IMR-90 (cell line): ENCODE results near the gene HTR3A. TPM values are rescaled to one million over a fixed set of nuclear protein-coding genes. Genes with fewer than 3 reads are reported as not detected.

Experiments used
- ATAC-seq: fragments of 200-7000 bp; cut with Tn5 transposase; 2 replicates; pipeline ENCODE4 v1.9.1; 2020; ENCODE audit warnings: low read depth, mild to moderate bottlenecking, moderate library complexity
- BruUV-seq: library from RNA; stranded (reverse); fragments of 400-500 nt; replicated peaks from 2 replicates; lab custom pipeline; 2021; lab: Mats Ljungman, UMichigan
- CTCF ChIA-PET: fragments of 300-600 bp; formaldehyde crosslinking; extraction: SDS; loops from one replicate; lab custom pipeline; 2021; ENCODE audit warnings: antibody characterized with exemption; lab: Yijun Ruan, JAX
- POLR2A ChIA-PET: fragments of 300-600 bp; sonication (Branson Sonifier 250); formaldehyde crosslinking; loops from one replicate; lab custom pipeline; 2022; ENCODE audit warnings: antibody characterized with exemption; ENCODE audit not compliant: unreplicated experiment; lab: Charles Lee
- DNase-seq: peaks from one replicate; pipeline ENCODE4 v3.0.0; 2013
- H2AFZ ChIP-seq: replicated peaks from 2 replicates; pipeline ENCODE3; 2013; ENCODE audit warnings: low read length, mild to moderate bottlenecking; ENCODE audit not compliant: poor library complexity
- H2AK5ac ChIP-seq: 2 replicates; pipeline ENCODE4 v1.6.1; 2013; ENCODE audit warnings: low read depth, low read length, inconsistent platforms
- H2AK9ac ChIP-seq: replicated peaks from 2 replicates; pipeline ENCODE3; 2013; ENCODE audit warnings: mild to moderate bottlenecking, low read depth, low read length, moderate library complexity; ENCODE audit not compliant: poor library complexity
- H2BK120ac ChIP-seq: 2 replicates; pipeline ENCODE4 v1.6.1; 2013; ENCODE audit warnings: low read depth, low read length, inconsistent platforms
- H2BK15ac ChIP-seq: 3 replicates; pipeline ENCODE4 v1.6.1; 2013; ENCODE audit warnings: low read depth, low read length, inconsistent platforms
- H2BK20ac ChIP-seq: 2 replicates; pipeline ENCODE4 v1.6.1; 2013; ENCODE audit warnings: low read depth, mild to moderate bottlenecking, inconsistent platforms, low read length, moderate library complexity
- H2BK5ac ChIP-seq: 2 replicates; pipeline ENCODE4 v1.6.1; 2013; ENCODE audit warnings: mild to moderate bottlenecking, low read depth, low read length, inconsistent platforms; ENCODE audit not compliant: poor library complexity, severe bottlenecking
- H3K14ac ChIP-seq: replicated peaks from 2 replicates; pipeline ENCODE4 v1.6.1; 2013; ENCODE audit warnings: low read depth, low read length, inconsistent platforms
- H3K18ac ChIP-seq: 2 replicates; pipeline ENCODE4 v1.6.1; 2013; ENCODE audit warnings: low read depth, low read length, control low read depth
- H3K23ac ChIP-seq: 2 replicates; pipeline ENCODE4 v1.6.1; 2013; ENCODE audit warnings: low read depth, low read length, inconsistent platforms
- H3K27ac ChIP-seq: 2 replicates; pipeline ENCODE4 v1.5.1; 2013; ENCODE audit warnings: mild to moderate bottlenecking, control low read depth, low read length; ENCODE audit not compliant: insufficient read depth
- H3K27me3 ChIP-seq: 2 replicates; pipeline ENCODE4 v1.6.1; 2013; ENCODE audit warnings: low read length; ENCODE audit not compliant: control insufficient read depth, insufficient read depth
- H3K36me3 ChIP-seq: 2 replicates; pipeline ENCODE4 v1.6.1; 2013; ENCODE audit warnings: low read length, mixed read lengths; ENCODE audit not compliant: control insufficient read depth, insufficient read depth
- H3K4ac ChIP-seq: 2 replicates; pipeline ENCODE4 v1.6.1; 2013; ENCODE audit warnings: low read depth, low read length, inconsistent platforms
- H3K4me1 ChIP-seq: 2 replicates; pipeline ENCODE4 v1.6.1; 2013; ENCODE audit warnings: low read length, mixed read lengths; ENCODE audit not compliant: control insufficient read depth, insufficient read depth
- H3K4me2 ChIP-seq: 2 replicates; pipeline ENCODE4 v1.6.1; 2013; ENCODE audit warnings: low read depth, mild to moderate bottlenecking, control low read depth, low read length, moderate library complexity
- H3K4me3 ChIP-seq: 2 replicates; pipeline ENCODE4 v1.5.1; 2013; ENCODE audit warnings: low read depth, mild to moderate bottlenecking, control low read depth, low read length, moderate library complexity; ENCODE audit not compliant: insufficient read depth
- H3K56ac ChIP-seq: 2 replicates; pipeline ENCODE4 v1.6.1; 2013; ENCODE audit warnings: low read length, inconsistent platforms; ENCODE audit not compliant: insufficient read depth; ENCODE audit errors: extremely low read depth
- H3K79me1 ChIP-seq, 2 experiments: 2 replicates each; pipeline ENCODE4 v1.6.1; 2013; ENCODE audit warnings: low read length in 2 of 2, inconsistent platforms in 1 of 2, low read depth in 1 of 2
- H3K9ac ChIP-seq: 2 replicates; pipeline ENCODE4 v1.6.1; 2013; ENCODE audit warnings: low read depth, low read length, control low read depth
- H3K9me1 ChIP-seq: 2 replicates; pipeline ENCODE4 v1.6.1; 2013; ENCODE audit warnings: low read length, inconsistent platforms; ENCODE audit not compliant: insufficient read depth
- H3K9me3 ChIP-seq: 2 replicates; pipeline ENCODE4 v1.6.1; 2013; ENCODE audit warnings: low read length; ENCODE audit not compliant: control insufficient read depth, insufficient read depth
- H4K20me1 ChIP-seq: 2 replicates; pipeline ENCODE4 v1.6.1; 2013; ENCODE audit warnings: low read length, inconsistent platforms; ENCODE audit not compliant: insufficient read depth
- H4K5ac ChIP-seq: 2 replicates; pipeline ENCODE4 v1.6.1; 2013; ENCODE audit warnings: mild to moderate bottlenecking, low read depth, low read length, control low read depth
- H4K8ac ChIP-seq, 2 experiments: 2 replicates each; pipeline ENCODE4 v1.6.1; 2013; ENCODE audit warnings: low read depth in 2 of 2, low read length in 2 of 2, control low read depth in 1 of 2, inconsistent platforms in 1 of 2
- H4K91ac ChIP-seq: 2 replicates; pipeline ENCODE4 v1.6.1; 2013; ENCODE audit warnings: low read depth, low read length, inconsistent platforms; ENCODE audit not compliant: insufficient read depth
- BHLHE40 ChIP-seq: fragments of 150-350 bp; IDR thresholded peaks from 2 replicates; pipeline ENCODE4 v1.6.1; 2016; ENCODE audit warnings: mild to moderate bottlenecking, low read depth, low read length
- CEBPB ChIP-seq: IDR thresholded peaks from 2 replicates; pipeline ENCODE4 v1.6.1; 2012; ENCODE audit warnings: low read depth, low read length, improper control_type of control experiment
- CHD1 ChIP-seq: IDR thresholded peaks from 2 replicates; pipeline ENCODE4 v1.6.1; 2012; ENCODE audit warnings: low read depth, low read length, improper control_type of control experiment
- CTCF ChIP-seq: conservative IDR thresholded peaks from 2 replicates; pipeline ENCODE4 v1.5.1; 2012; ENCODE audit warnings: mild to moderate bottlenecking, low read depth, low read length, improper control_type of control experiment
- ELK1 ChIP-seq: fragments of 150-350 bp; IDR thresholded peaks from 2 replicates; pipeline ENCODE4 v1.6.1; 2016; ENCODE audit warnings: low read depth, mild to moderate bottlenecking, low read length, moderate library complexity, borderline replicate concordance
- FOS ChIP-seq: fragments of 150-350 bp; IDR thresholded peaks from 2 replicates; pipeline ENCODE4 v1.6.1; 2016; ENCODE audit warnings: low read depth, low read length
- MAFK ChIP-seq: IDR thresholded peaks from 2 replicates; pipeline ENCODE4 v1.6.1; 2012; ENCODE audit warnings: low read depth, low read length, improper control_type of control experiment
- MAZ ChIP-seq: IDR thresholded peaks from 2 replicates; pipeline ENCODE4 v1.6.1; 2012; ENCODE audit warnings: low read depth, mild to moderate bottlenecking, low read length, improper control_type of control experiment, moderate library complexity, borderline replicate concordance
- MXI1 ChIP-seq: IDR thresholded peaks from 2 replicates; pipeline ENCODE4 v1.6.1; 2012; ENCODE audit warnings: low read depth, mild to moderate bottlenecking, low read length, moderate library complexity, borderline replicate concordance
- NFE2L2 ChIP-seq: fragments of 150-350 bp; IDR thresholded peaks from 2 replicates; pipeline ENCODE4 v1.6.1; 2016; ENCODE audit warnings: low read depth, mild to moderate bottlenecking, low read length
- POLR2A ChIP-seq: IDR thresholded peaks from 2 replicates; pipeline ENCODE4 v1.6.1; 2012; ENCODE audit warnings: mild to moderate bottlenecking, low read depth, low read length
- RAD21 ChIP-seq: IDR thresholded peaks from 2 replicates; pipeline ENCODE4 v1.6.1; 2012; ENCODE audit warnings: low read length, improper control_type of control experiment
- RCOR1 ChIP-seq: IDR thresholded peaks from 2 replicates; pipeline ENCODE4 v1.6.1; 2012; ENCODE audit warnings: mild to moderate bottlenecking, low read length, improper control_type of control experiment; ENCODE audit not compliant: insufficient replicate concordance
- SMC3 ChIP-seq: fragments of 150-350 bp; IDR thresholded peaks from 2 replicates; pipeline ENCODE4 v1.6.1; 2016; ENCODE audit warnings: low read depth, mild to moderate bottlenecking, antibody characterized with exemption, low read length, moderate library complexity
- USF2 ChIP-seq: fragments of 150-350 bp; IDR thresholded peaks from 2 replicates; pipeline ENCODE4 v1.6.1; 2017; ENCODE audit warnings: mild to moderate bottlenecking, antibody characterized with exemption, low read length, low read depth
- WGBS, 2 experiments: methylation state at CpG; one replicate each; pipeline versions ENCODE4 v1.1.5 to v1.1.7; 2013; ENCODE audit warnings: missing lambda C conversion rate in 2 of 2; ENCODE audit not compliant: insufficient read length in 1 of 2; ENCODE audit errors: extremely low coverage in 2 of 2; 5-methylcytosine and 5-hydroxymethylcytosine counted together
- dilution Hi-C: fragments of 300-500 bp; cut with HindIII; formaldehyde crosslinking; loops from one replicate; pipeline ENCODE4 v1.14.3; 2018; ENCODE audit warnings: low sequenced_read_pairs; ENCODE audit not compliant: unreplicated experiment
- in situ Hi-C: fragments of 300-500 bp; cut with MboI; formaldehyde crosslinking; loops from 3 replicates; pipeline ENCODE4 v1.14.3; 2019; ENCODE audit warnings: low sequenced_read_pairs, inconsistent platforms, mixed read lengths
- intact Hi-C: fragments of 100-400 bp; cut with micrococcal nuclease; formaldehyde crosslinking; loops from 2 replicates; pipeline ENCODE4 v1.10.0; 2022
- polyA plus RNA-seq, 3 experiments: library from polyadenylated mRNA; depleted of rRNA; stranded (reverse); fragments of >200 nt; gene quantifications; 2 replicates each; pipeline ENCODE4 v1.2.3, GENCODE V29; 2012; ENCODE audit warnings: low replicate concordance in 1 of 3
- total RNA-seq: library from RNA; depleted of rRNA; stranded (reverse); fragments of >200 nt; gene quantifications from 2 replicates; pipeline ENCODE4 v1.2.3, GENCODE V29; 2012

The HTR3A gene
- total and polyA plus RNA-seq, 2 of the 4 experiments (the other 2 are of a cell fraction) = not detected

DNA sequence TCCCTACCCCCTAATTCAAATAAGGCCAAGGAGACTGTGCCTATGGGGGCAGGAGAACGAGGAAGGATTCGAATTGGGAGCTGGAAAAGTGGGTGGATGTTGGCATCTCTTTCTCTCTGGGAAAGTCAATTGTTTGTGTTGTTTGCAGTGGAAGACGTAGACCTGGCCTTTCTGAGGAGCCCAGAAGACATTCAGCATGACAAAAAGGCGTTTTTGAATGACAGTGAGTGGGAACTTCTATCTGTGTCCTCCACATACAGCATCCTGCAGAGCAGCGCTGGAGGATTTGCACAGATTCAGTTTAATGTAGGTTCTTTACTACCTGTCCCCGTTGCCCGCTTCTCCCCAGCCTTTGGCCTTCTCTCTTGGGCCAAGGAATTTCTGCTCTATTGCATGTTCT is 42.1 kb upstream of the HTR3A start:
- no peak for ATAC-seq
- Histone ChIP-seq H3K56ac (no peak overlapping the region), H3K36me3 (no peaks in the 10 kb centered on the region), H3K79me1 (no peaks in the 10 kb centered on the region), H3K27ac (no peak overlapping the region), H3K9me3 (no peaks in the 10 kb centered on the region), H4K5ac (no peak overlapping the region), H3K9ac (no peak overlapping the region), H3K4me2 (no peak overlapping the region), H3K4me1 (no peaks in the 10 kb centered on the region), H3K4ac (no peak overlapping the region), H3K23ac (no peak overlapping the region), H2AFZ (no peak overlapping the region), H2BK15ac (no peak overlapping the region), H2BK120ac (no peak overlapping the region), H3K14ac (no peak overlapping the region), H4K8ac (no peak overlapping the region), H3K27me3 (no peaks in the 10 kb centered on the region; the same call in 1 of the 2 replicates), H2BK5ac (no peak overlapping the region), H2BK20ac (no peak overlapping the region), H2AK5ac (no peak overlapping the region), H2AK9ac (no peak overlapping the region), H4K20me1 (no peaks in the 10 kb centered on the region), H3K9me1 (no peaks in the 10 kb centered on the region), H4K91ac (no peak overlapping the region), H3K18ac (no peak overlapping the region), H3K4me3 (no peak overlapping the region)
- dilution Hi-C loops (no loop called here), intact Hi-C loops (no loop called here), in situ Hi-C loops (no loop called here)
- DNase-seq = no peak
- no TSS peak for BruUV-seq
- no peak for TF ChIP-seq CTCF
- no peak for TF ChIP-seq USF2
- no peak for TF ChIP-seq MAFK
- TF ChIP-seq MXI1 = no peak
- TF ChIP-seq BHLHE40 = no peak
- TF ChIP-seq NFE2L2 = no peak
- no peak for TF ChIP-seq MAZ
- no peak for TF ChIP-seq FOS
- no peak for TF ChIP-seq POLR2A
- no peak for TF ChIP-seq CEBPB
- no peak for TF ChIP-seq ELK1
- no peak for TF ChIP-seq RAD21
- no peak for TF ChIP-seq RCOR1
- TF ChIP-seq SMC3 = no peak
- no peak for TF ChIP-seq CHD1
- POLR2A ChIA-PET = no interaction called here
- CTCF ChIA-PET = no interaction called here
- no CpG with 5 or more reads among the region's 7 CpGs for WGBS, 2 experiments
